WTC11 (cell line): Measurements from ENCODE around the gene PRR19.

ENCODE experiments used
- CTCF ChIP-seq: fragments of 200-600 bp; IDR thresholded peaks from 2 replicates; pipeline ENCODE4 v1.8.0; 2022; ENCODE audit warnings: antibody characterized with exemption
- RELA ChIP-seq: sonication (generic); formaldehyde crosslinking; IDR thresholded peaks from 2 replicates; pipeline ENCODE4 v1.8.1; 2022; ENCODE audit warnings: missing genetic modification reagents, mild to moderate bottlenecking, borderline replicate concordance
- TF ChIP-seq, protein P1 (sequence below): sonication (generic); formaldehyde crosslinking; IDR thresholded peaks from 2 replicates; pipeline ENCODE4 v1.8.0; 2022; ENCODE audit warnings: mild to moderate bottlenecking, missing genetic modification reagents

DNA sequence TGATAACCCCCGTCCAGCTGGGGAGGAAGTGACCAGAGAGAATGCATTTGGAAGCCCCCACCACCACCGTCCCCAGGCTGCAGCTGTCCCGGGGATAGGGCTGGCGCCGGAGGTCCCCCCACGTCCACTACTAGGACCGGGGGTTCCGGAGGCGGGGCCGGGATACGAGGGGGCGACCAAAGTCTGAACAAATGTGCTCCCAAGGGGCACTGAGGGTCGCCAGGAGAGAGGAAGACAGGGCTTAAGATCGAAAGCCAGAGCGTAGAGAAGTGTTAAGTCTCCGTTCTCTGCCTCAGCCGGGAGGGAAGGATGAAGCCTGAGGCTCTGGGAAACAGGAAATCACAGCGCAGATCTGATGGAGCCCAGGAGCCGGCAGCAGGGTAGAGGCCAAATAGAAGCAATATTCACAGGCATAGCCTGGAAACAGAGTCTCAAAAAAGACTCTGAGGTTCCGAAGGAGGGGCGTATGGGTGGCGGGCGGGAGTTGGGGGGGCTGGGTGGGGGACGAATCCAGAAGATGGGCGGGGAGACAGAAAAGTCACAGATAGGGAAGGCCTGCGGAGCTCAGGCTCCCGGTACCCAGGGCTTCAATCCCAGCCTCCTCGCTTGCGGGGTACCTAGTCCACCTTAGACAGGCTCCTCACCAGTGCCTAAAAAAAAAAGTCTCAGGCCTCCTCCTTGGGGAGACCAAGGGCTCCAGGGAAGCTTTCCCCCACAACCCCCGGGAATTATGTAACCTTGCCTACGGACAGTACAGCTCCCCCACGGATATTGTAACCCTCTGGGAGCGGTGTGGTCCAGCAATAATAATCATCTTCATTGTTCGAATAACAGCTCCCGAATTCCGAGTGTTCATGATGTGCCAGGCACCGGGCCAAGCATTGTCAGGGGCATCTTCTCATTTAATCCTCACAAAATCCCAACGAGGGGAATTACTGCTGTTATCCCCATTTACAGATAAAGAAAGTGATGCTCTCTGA is 45.9 kb upstream of the PRR19 start:
- TF ChIP-seq RELA (CRISPR knock-in tag) (no peak), CTCF (no peak)
- TF ChIP-seq, protein P1, sequence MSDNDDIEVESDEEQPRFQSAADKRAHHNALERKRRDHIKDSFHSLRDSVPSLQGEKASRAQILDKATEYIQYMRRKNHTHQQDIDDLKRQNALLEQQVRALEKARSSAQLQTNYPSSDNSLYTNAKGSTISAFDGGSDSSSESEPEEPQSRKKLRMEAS (CRISPR knock-in tag) = no peak
